Measurements from ENCODE around the gene ADD1.

Gene ADD1

DNA sequence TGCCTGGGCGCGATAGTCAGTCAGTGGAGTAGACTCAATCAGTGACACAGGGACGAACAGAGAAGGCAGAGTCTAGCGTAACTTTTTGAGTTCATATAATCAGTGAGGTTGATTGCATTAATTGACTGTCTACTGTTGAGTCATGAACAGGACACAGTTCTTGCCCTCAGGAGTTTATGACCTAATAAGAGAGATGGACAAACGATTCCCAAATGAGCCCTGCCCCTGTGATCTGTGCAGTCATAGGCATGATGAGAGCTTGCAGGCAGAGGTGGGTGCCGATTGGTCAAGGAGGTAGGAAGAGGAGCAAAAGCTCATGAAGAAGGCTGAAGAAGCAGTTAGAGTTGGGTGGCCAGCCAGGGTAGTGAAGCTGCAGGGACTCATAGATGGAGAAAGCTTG is 57.1 kb downstream of the ADD1 start:
- TF ChIP-seq, protein P1, sequence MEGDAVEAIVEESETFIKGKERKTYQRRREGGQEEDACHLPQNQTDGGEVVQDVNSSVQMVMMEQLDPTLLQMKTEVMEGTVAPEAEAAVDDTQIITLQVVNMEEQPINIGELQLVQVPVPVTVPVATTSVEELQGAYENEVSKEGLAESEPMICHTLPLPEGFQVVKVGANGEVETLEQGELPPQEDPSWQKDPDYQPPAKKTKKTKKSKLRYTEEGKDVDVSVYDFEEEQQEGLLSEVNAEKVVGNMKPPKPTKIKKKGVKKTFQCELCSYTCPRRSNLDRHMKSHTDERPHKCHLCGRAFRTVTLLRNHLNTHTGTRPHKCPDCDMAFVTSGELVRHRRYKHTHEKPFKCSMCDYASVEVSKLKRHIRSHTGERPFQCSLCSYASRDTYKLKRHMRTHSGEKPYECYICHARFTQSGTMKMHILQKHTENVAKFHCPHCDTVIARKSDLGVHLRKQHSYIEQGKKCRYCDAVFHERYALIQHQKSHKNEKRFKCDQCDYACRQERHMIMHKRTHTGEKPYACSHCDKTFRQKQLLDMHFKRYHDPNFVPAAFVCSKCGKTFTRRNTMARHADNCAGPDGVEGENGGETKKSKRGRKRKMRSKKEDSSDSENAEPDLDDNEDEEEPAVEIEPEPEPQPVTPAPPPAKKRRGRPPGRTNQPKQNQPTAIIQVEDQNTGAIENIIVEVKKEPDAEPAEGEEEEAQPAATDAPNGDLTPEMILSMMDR (IDR thresholded peaks at IDR 0.05; ENCODE audit: low read depth, low read length): no peak
- DNase-seq (ENCODE audit: extremely low read depth, low read depth): no peak

DNA sequence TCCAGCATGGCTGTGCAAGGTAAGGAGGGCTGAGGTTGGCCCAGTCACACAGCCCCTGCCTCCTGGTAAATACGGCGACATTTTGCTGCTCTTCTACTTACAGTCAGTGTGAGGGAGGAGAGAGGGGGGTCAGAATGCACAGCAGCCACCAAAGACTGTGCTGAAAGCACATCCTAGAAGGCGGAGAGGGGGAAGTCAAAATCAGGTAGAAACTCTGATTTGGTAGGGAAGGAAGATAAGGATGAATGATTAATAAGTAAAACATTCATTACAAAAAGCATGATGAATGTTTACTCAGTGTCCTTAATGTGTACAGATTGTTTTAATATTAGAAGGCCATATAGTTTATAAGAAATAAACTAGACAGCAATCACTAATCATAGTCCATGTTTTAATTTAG is 57.5 kb downstream of the ADD1 start:
- TF ChIP-seq, protein P1 (IDR thresholded peaks at IDR 0.05; ENCODE audit: low read depth, low read length): no peak
- no peak for DNase-seq (ENCODE audit: extremely low read depth, low read depth)

DNA sequence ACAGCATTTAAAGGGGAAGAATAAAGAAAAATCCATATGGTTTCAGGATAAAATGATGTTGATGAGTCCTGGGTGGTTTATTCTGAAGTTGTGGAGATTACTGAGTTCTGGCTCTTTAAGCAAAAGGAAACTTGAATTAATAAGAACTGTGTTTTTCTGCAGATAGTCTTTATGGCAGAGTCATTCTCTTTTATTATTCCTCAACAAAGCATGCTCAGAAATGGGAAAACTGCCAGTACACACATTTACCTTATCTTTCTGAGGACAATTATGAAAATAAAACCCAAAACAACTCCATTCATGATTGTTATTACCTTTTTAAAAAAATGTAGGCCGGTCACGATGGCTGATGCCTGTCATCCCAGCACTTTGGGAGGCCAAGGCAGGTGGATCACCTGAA is 58.5 kb downstream of the ADD1 start:
- TF ChIP-seq, protein P1 (IDR thresholded peaks at IDR 0.05; ENCODE audit: low read depth, low read length): no peak
- DNase-seq (ENCODE audit: extremely low read depth, low read depth): no peak

DNA sequence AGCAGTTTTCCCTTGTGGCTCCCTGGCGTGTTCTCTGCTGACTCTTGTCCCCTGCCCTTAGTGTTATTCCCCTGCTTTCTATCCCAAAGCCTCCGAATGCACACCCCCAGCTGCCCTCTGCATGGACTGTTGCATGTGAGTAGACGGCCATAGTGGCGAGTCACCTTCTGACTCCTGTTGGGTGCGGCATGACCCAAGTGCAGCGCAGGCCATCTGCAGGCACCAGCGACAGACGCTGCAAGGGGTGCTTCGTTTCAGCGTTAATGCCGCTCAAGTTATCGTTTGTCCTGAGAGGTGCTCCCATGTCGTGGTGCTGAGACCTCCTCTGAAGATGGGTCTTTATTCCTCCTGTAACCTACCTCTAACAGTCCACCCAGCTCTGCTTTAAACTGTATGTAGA is 61.9 kb downstream of the ADD1 start:
- DNase-seq (ENCODE audit: extremely low read depth, low read depth): no peak
- TF ChIP-seq, protein P1 (IDR thresholded peaks at IDR 0.05; ENCODE audit: low read depth, low read length): no peak

DNA sequence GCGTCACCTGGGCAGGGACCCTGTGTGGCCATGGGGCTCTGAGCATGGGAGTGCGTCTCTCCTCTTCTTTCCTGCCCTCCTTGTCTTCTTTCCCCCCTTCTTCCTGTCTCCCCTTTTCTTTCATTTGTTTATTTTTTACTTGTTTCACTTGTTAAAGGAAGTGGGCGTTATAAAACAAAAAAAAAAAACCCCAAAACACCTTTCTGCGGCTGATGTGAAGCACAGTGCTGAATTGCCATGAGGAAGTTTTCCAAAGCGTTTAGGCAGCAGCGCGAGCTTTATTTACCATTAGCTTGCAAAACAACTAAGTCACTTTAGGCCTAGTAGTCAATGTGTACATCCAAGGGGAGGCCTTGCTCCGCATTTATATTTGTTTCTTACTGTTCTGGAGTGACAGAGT is 62.6 kb downstream of the ADD1 start:
- TF ChIP-seq, protein P1 (IDR thresholded peaks at IDR 0.05; ENCODE audit: low read depth, low read length): no peak
- DNase-seq (ENCODE audit: extremely low read depth, low read depth): no peak

DNA sequence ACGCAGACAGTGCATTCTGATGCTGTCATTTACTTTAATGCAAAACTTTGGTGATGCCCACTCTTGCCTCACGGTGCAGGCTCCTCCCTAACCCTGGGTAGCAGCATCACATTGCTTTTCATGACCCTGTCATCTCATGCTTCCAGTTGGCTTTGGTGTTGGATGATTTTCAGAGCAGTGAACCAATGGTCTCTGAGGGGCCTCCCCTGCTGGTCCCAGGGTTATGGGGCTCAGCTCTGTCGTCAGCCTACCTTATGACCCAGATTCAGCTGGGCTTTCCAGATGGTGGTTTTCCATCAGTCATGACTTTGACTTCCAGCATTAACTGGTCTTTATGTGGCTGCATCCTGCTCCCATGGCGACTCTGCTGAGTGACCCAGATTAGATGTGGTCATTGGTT is 63.6 kb downstream of the ADD1 start:
- TF ChIP-seq, protein P1 (IDR thresholded peaks at IDR 0.05; ENCODE audit: low read depth, low read length): no peak
- no peak for DNase-seq (ENCODE audit: extremely low read depth, low read depth)

DNA sequence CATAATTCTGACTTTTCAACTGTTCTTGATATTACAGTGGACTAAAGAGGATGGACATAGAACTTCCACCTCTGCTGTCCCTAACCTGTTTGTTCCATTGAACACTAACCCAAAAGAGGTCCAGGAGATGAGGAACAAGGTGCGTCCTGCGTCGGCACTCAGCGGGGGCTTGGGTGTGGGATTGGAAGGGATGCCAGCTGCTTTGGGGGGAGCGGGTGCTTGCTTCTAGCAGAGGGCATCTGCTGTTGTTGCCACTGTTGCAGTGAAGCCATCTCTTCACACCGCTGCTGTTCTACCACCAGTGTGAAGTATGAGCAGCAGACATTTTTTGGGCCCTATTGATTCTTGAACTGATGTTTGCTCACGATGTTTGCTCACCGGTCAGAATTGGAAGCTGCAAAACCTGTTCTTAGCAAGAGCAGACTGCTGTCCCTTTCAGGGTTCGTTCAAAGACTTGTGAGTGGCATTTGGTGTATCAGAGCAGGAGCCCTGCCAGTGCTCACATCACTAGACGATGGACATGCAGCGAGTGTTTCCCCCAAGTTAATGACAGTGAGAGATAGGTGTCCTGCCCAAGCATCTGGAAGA is 64.2 kb downstream of the ADD1 start:
- TF ChIP-seq, protein P1 (IDR thresholded peaks at IDR 0.05; ENCODE audit: low read depth, low read length): no peak
- no peak for DNase-seq (ENCODE audit: extremely low read depth, low read depth)

Measured in AG09319 (cell line).